HEK293 (cell line): ENCODE results near the gene M1AP.

ENCODE experiments used
- CTCF ChIA-PET: fragments of 350-600 bp; formaldehyde crosslinking; extraction: SDS; loops from one replicate; lab custom pipeline; 2021; ENCODE audit warnings: antibody characterized with exemption; lab: Yijun Ruan, JAX
- POLR2A ChIA-PET: fragments of 300-600 bp; formaldehyde crosslinking; extraction: SDS; loops from one replicate; lab custom pipeline; 2020; ENCODE audit warnings: antibody characterized with exemption, inconsistent platforms; lab: Yijun Ruan, JAX
- H3K27ac ChIP-seq: fragments of 200-500 bp; sonication (Bioruptor generic); 2 replicates; pipeline ENCODE4 v1.5.1; 2014; ENCODE audit warnings: low read depth, low read length, control low read depth, inconsistent platforms; ENCODE audit errors: extremely low read depth
- H3K36me3 ChIP-seq, 2 experiments: fragments of 200-500 bp in 1 of 2; sonication (Bioruptor generic) in 1 of 2; 1 replicate in 1 of 2; 2 replicates in 1 of 2; pipeline ENCODE4 v1.5.1; 2014 to 2017; ENCODE audit warnings: inconsistent platforms in 2 of 2, low read length in 2 of 2; ENCODE audit not compliant: control insufficient read depth in 2 of 2, insufficient read depth in 1 of 2
- H3K4me1 ChIP-seq: fragments of 200-500 bp; sonication (Bioruptor generic); 2 replicates; pipeline ENCODE4 v1.5.1; 2014; ENCODE audit warnings: mild to moderate bottlenecking, low read length, inconsistent platforms; ENCODE audit not compliant: control insufficient read depth, insufficient read depth
- H3K4me3 ChIP-seq: 2 replicates; pipeline ENCODE4 v1.5.1; 2011; ENCODE audit warnings: low read depth, mild to moderate bottlenecking, control low read depth, low read length, moderate library complexity
- H3K9me3 ChIP-seq: fragments of 200-500 bp; sonication (Bioruptor generic); 2 replicates; pipeline ENCODE4 v1.5.1; 2014; ENCODE audit warnings: low read depth, low read length, inconsistent platforms; ENCODE audit not compliant: control insufficient read depth, insufficient read depth
- AEBP2 ChIP-seq: fragments of 450-650 bp; formaldehyde crosslinking; IDR thresholded peaks from 2 replicates; pipeline ENCODE4 v1.5.1; 2016; ENCODE audit warnings: missing biosample characterization, missing genetic modification characterization, borderline replicate concordance
- ATF2 ChIP-seq: fragments of 450-650 bp; formaldehyde crosslinking; IDR thresholded peaks from 2 replicates; pipeline ENCODE4 v1.5.1; 2016; ENCODE audit warnings: missing biosample characterization, missing genetic modification characterization, low read depth
- BCL11A ChIP-seq: fragments of 450-650 bp; formaldehyde crosslinking; IDR thresholded peaks from 2 replicates; pipeline ENCODE4 v1.5.1; 2016; ENCODE audit warnings: low read depth, missing biosample characterization, missing genetic modification characterization
- GLI4 ChIP-seq: fragments of 450-650 bp; formaldehyde crosslinking; IDR thresholded peaks from 2 replicates; pipeline ENCODE4 v1.5.1; 2016; ENCODE audit warnings: missing biosample characterization, missing genetic modification characterization
- KLF10 ChIP-seq: fragments of 450-650 bp; IDR thresholded peaks from 2 replicates; pipeline ENCODE4 v1.5.1; 2018; ENCODE audit warnings: missing biosample characterization, mild to moderate bottlenecking, missing genetic modification characterization
- KLF17 ChIP-seq: fragments of 450-650 bp; formaldehyde crosslinking; IDR thresholded peaks from 2 replicates; pipeline ENCODE4 v1.5.1; 2016; ENCODE audit warnings: missing biosample characterization, missing genetic modification characterization
- PRDM4 ChIP-seq: fragments of 450-650 bp; formaldehyde crosslinking; IDR thresholded peaks from 2 replicates; pipeline ENCODE4 v1.5.1; 2017; ENCODE audit warnings: missing biosample characterization, missing genetic modification characterization
- SALL2 ChIP-seq: fragments of 450-650 bp; formaldehyde crosslinking; IDR thresholded peaks from 2 replicates; pipeline ENCODE4 v1.5.0; 2017; ENCODE audit warnings: missing biosample characterization, mild to moderate bottlenecking, missing genetic modification characterization, borderline replicate concordance
- SCRT1 ChIP-seq: fragments of 450-650 bp; formaldehyde crosslinking; IDR thresholded peaks from 2 replicates; pipeline ENCODE4 v1.5.1; 2016; ENCODE audit warnings: missing biosample characterization, missing genetic modification characterization, borderline replicate concordance
- TCF7L2 ChIP-seq: IDR thresholded peaks from 2 replicates; pipeline ENCODE4 v1.6.1; 2011; ENCODE audit warnings: low read depth, mild to moderate bottlenecking, inconsistent platforms, low read length, moderate library complexity, borderline replicate concordance
- ZBTB6 ChIP-seq: fragments of 450-650 bp; formaldehyde crosslinking; IDR thresholded peaks from 2 replicates; pipeline ENCODE4 v1.5.1; 2017; ENCODE audit warnings: missing biosample characterization, missing genetic modification characterization
- ZNF157 ChIP-seq: fragments of 450-650 bp; formaldehyde crosslinking; IDR thresholded peaks from 2 replicates; pipeline ENCODE4 v1.5.1; 2016; ENCODE audit warnings: missing biosample characterization, missing genetic modification characterization
- ZNF280C ChIP-seq: fragments of 450-650 bp; formaldehyde crosslinking; IDR thresholded peaks from 2 replicates; pipeline ENCODE4 v1.5.1; 2016; ENCODE audit warnings: missing biosample characterization, missing genetic modification characterization
- ZNF354C ChIP-seq: fragments of 450-650 bp; formaldehyde crosslinking; IDR thresholded peaks from 2 replicates; pipeline ENCODE4 v1.5.1; 2016; ENCODE audit warnings: missing biosample characterization, missing genetic modification characterization, low read depth, borderline replicate concordance
- ZNF391 ChIP-seq: fragments of 450-650 bp; formaldehyde crosslinking; IDR thresholded peaks from 2 replicates; pipeline ENCODE4 v1.5.1; 2016; ENCODE audit warnings: low read depth, missing biosample characterization, missing genetic modification characterization, borderline replicate concordance
- ZNF394 ChIP-seq: fragments of 450-650 bp; formaldehyde crosslinking; IDR thresholded peaks from 2 replicates; pipeline ENCODE4 v1.5.1; 2016; ENCODE audit warnings: missing biosample characterization, missing genetic modification characterization, mild to moderate bottlenecking, moderate library complexity, borderline replicate concordance
- ZNF544 ChIP-seq: fragments of 450-650 bp; formaldehyde crosslinking; IDR thresholded peaks from 2 replicates; pipeline ENCODE4 v1.5.0; 2017; ENCODE audit warnings: missing biosample characterization, missing genetic modification characterization
- ZNF571 ChIP-seq: fragments of 450-650 bp; formaldehyde crosslinking; IDR thresholded peaks from 2 replicates; pipeline ENCODE4 v1.5.0; 2017; ENCODE audit warnings: missing biosample characterization, missing genetic modification characterization
- ZNF624 ChIP-seq: fragments of 450-650 bp; formaldehyde crosslinking; IDR thresholded peaks from 2 replicates; pipeline ENCODE4 v1.5.1; 2017; ENCODE audit warnings: missing biosample characterization, missing genetic modification characterization
- ZNF626 ChIP-seq: fragments of 450-650 bp; sonication (Bioruptor Pico); formaldehyde crosslinking; IDR thresholded peaks from 2 replicates; pipeline ENCODE4 v1.5.1; 2018; ENCODE audit warnings: missing biosample characterization, missing genetic modification characterization, inconsistent platforms

M1AP gene

GRCh38 chr2:74693668-74694067, 45.5 kb upstream of the M1AP start:
- TF ChIP-seq KLF10 (tag by site-specific recombination) (no peak), SCRT1 (tag by site-specific recombination) (no peak), ZNF280C (tag by site-specific recombination) (no peak), ZNF624 (tag by site-specific recombination) (no peak), ZNF544 (no peak), GLI4 (tag by site-specific recombination) (no peak), SALL2 (tag by site-specific recombination) (no peak), AEBP2 (no peak), ZNF157 (tag by site-specific recombination) (no peak), ATF2 (no peak), ZNF394 (tag by site-specific recombination) (no peak), ZNF391 (tag by site-specific recombination) (no peak), TCF7L2 (no peak), ZNF626 (tag by site-specific recombination) (no peak), ZBTB6 (tag by site-specific recombination) (no peak), BCL11A (tag by site-specific recombination) (no peak), ZNF354C (tag by site-specific recombination) (no peak), PRDM4 (tag by site-specific recombination) (no peak), ZNF571 (tag by site-specific recombination) (no peak), KLF17 (tag by site-specific recombination) (no peak)
- no peak overlapping the region for H3K4me3 ChIP-seq
- no peak overlapping the region for H3K27ac ChIP-seq
- H3K4me1 ChIP-seq = no peaks in the 10 kb centered on the region
- no peaks in the 10 kb centered on the region for H3K36me3 ChIP-seq
- CTCF ChIA-PET = interaction anchor here (0.8 to 2.2 kb wide), 2 partner anchors 9 to 183 kb away, joined by 3 to 18 read pairs; no protein-coding TSS in a partner anchor
- no peaks in the 10 kb centered on the region for H3K9me3 ChIP-seq
- POLR2A ChIA-PET = no interaction called here
